COLO668 (cell line): ENCODE measurements around the gene RELT.
A peak's percentile ranks its signal among the peaks of the same experiment; 100 is the strongest.

Source experiments
- DNase-seq: peaks from one replicate; lab custom pipeline; 2025; ENCODE audit not compliant: unreplicated experiment; lab: John Stamatoyannopoulos, UW

Gene RELT

DNA sequence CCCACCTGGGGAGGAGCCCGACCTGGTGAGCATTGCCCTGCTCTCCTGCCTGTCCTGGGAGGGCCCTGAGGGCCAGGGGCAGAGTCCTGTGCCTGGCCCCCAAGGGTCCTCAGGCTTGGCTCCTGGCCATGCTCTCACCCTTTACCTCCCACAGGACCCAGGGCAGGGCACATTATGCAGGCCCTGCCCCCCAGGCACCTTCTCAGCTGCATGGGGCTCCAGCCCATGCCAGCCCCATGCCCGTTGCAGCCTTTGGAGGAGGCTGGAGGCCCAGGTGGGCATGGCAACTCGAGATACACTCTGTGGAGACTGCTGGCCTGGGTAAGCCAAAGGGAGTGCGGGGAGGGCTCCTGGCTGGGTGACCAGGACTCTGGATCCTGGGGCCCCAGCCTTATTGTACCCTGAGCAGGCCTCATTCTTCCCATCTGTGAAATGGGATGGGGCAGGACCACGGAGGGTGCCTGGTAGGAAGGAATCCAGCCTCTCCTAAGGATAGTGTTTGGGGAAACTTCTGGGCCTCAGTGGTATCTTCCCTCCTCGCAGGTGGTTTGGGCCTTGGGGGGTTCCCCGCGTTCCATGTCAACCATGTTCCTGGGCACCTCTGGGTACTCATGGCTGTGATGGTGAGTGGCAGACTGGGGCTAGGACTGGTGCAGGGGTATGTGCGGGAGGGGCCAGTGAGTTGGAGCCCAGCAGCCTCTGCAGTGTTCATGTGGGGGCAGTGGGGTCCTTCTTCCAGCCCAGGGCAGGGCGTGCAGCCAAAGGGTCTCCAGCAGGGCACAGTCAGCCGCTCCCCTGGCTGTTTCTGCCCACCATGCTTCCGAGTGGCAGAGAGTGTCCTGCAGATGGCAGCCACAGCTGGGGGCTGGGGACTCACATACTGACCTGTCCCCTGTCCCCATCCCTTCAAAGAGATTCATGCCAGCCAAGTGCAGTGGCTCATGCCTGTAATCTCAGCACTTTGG lies 14.7 kb downstream of the RELT start:
- DNase-seq, result no peak

- no peak for DNase-seq
These were observed 15.5 kb downstream of the RELT start for GRCh38 chr11:73391665-73392064.

GRCh38 chr11:73392108-73393010 lies 16.2 kb downstream of the RELT start:
- DNase-seq, result no peak

DNA sequence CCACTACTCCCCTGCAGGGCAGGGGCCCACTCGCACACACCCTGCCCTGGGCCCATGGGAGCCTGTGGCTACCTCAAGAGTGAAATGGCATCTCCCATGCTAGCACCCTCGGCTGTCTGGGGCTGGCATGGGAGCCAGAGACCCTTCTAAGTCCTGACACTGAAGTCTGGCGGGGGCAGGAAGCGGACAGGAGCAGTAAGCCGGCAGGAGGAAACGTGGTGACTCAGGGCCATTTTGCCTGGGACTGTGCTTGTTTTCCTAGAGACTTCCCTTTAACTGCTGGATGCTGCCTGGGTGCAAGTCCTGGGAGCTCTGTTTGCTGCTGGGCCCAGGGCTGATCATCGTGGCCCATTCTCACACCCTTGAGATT lies 16.8 kb downstream of the RELT start:
- no peak for DNase-seq

DNA sequence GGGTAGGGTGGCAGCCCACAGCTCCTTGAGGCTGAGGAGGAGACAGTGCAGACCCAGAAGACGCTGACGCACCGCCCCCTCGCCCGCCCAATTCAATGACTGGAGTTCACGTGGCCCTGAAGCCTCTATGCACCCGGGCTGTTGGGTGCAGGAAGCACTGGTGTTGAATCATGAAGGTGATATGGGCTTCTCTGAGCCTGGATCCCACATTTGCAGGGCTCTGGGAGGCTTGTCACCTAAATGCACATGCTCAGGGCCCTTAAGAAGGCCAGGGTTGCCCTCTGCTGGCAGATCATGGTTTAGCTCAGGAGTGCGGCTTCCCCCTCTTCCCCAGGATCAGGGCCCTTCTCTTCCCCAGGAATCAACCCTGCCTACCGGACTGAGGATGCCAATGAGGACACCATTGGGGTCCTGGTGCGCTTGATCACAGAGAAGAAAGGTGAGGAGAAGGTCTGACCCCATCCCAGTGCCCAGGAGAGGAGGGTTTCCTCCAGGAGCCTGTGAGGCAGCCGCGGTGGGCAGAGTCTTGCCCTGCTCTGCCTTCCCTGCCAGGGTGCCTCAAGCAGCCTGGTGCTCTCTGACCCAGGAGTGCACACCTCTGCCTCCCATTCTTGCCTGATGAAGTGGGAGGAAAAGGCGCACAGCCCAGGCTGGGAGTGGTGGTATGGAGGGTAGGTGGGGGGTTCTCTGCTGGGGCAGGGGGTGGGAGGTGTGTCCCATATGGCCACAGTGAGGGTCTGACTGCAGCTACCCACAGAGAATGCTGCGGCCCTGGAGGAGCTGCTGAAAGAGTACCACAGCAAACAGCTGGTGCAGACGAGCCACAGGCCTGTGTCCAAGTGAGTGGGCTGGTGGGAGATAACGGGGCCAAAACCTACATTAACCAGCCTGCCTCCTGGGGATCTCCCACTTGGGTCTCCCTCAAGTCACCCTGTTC lies 17.5 kb downstream of the RELT start:
- peak; percentile 56 for DNase-seq

DNA sequence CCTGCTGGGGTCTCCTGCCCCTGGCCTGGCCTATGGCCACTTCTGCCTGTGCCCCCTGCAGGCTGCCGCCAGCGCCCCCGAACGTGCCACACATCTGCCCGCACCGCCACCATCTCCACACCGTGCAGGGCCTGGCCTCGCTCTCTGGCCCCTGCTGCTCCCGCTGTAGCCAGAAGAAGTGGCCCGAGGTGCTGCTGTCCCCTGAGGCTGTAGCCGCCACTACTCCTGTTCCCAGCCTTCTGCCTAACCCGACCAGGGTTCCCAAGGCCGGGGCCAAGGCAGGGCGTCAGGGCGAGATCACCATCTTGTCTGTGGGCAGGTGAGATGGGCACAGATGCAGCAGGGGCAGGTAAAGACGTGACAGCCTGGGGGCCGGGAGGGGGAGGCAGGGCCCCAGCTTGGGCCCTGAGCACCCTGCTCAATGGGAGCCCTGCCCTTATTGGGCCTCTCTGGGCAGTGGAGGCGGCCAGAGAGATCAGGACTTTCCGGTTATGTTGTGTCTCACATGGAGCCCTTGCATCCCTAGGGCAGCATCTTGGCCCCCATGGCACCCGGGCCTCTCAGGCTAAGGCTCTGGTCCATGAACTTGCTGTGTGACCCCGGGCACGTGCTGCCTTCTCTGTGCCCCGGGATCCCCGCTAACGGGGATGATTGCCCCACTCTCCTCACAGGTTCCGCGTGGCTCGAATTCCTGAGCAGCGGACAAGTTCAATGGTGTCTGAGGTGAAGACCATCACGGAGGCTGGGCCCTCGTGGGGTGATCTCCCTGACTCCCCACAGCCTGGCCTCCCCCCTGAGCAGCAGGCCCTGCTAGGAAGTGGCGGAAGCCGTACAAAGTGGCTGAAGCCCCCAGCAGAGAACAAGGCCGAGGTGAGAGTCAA lies 18.5 kb downstream of the RELT start:
- no peak for DNase-seq

DNA sequence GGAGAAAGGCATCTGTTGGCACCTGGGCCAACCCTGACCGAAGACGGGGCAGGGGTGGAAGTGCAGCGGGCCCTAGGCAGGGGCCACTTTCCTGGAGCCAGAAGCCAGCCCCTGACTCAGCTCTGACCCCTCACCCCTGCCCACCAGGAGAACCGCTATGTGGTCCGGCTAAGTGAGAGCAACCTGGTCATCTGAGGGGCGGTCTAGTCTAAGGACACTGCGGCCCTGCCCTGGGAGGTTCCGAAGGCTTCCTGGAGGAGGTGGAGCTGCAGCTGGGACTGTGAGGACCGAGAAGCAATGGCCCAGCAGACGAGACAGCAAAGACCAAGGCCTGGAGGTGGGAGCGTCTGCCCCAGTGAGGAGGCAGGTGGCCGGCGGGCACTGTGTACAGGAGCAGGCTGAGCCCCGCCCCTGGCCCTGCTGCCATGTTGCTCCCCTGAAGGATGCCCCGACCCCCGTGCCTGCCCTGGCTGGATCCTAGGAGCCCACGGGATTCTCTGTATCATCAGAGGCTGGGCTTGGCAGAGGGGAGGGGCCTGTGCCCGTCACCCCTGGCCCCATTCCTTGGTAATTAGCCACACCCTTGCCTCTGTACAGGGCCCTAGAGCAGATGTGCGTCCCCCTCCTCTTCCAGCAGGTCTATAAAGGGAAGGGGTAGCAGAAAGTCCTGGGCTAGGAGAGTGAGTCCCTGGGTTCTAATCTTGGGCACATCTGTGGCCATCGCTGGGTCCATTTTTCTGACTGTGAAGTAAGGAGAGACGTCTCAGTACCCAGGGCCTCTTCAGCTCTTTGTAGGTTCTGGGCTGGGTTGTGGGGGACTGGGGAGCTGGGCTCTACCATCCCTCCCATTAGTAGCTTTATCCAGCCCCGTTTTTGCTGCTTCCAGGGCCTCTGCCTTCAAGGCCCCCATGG lies 19.4 kb downstream of the RELT start:
- no peak for DNase-seq

DNA sequence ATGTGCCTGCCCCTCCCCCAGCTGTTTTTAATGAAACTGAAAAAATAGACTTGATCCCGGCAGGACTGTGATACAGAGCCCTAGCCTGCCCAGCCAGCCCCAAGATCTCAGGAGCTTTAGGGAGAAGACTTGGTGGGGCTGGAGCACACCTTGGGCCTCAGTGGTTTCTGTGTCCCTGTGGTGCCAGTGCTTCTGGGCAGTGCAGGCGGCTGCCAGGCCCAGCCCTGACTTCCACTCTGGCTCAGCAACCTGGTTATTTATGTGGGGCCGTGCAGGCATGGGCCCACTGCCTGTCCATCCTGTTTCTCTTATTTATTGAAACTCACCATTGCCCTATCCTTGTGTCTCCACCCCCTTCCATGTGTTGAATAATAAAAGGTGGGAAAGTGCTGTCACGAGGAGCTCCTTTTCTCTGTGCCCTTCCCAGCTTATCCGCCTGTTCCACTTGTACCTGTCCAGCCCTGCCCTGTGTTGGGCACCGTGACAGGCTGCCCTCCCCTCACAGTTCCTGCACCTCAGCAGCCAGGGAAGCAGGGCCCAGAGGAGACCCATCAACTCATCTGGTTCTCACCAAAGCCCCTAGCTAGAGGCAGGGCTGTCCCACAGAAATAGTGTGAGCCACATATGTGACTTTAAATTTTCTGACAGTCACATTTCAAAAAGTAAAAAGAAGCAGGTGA lies 20.2 kb downstream of the RELT start:
- DNase-seq, result no peak

DNA sequence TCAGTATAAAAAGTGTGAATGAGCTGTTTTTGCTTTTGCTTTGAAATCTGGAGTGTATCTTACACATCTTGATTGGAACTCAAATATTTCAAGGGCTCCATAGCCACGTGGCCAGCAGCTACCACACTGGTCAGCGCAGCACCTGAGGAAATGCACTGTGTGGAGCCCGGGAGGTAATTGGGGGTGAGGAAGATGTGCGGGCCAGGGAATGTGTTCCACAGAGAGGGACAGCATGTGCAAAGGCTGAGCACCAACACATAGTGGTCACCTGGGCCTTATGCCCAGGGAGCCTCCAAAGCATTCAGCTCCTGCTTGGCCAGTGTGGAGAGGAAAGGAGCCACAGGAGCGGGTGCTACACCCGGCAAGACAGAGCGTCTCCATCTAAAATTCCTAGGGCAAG lies 20.8 kb downstream of the RELT start:
- no peak for DNase-seq

DNA sequence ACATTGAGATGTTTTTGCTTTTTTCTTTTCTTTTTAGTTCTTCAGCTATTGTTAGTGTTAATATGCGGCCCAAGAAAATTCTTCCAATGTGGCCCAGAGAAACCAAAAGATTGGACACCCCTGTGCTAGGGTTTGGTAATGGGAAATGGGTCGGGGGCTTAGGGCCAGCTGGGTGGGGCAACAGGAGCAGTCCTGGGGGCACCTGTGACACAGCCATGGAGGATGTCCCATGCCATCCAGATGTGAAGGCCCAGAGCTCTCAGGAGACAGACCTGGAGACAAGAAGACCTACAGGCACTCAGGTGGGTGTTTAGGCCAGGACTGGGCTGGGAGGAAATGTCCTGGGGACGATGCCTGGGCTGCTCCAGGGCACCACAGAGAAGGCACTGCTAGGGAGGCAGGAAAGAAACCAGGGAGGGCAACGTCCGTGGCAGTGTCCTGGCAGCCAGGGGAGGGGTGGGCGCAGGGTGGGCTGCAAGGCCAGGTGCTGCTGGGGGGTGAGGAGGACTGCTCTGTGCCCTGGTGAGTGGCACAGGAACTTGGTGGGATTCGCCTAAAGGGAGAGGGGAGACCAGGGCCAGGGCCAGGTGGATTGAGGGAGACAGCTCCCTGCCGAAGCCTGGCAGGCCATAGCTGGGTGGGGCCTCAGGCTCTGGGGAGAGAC lies 21.4 kb downstream of the RELT start:
- DNase-seq, result no peak

DNA sequence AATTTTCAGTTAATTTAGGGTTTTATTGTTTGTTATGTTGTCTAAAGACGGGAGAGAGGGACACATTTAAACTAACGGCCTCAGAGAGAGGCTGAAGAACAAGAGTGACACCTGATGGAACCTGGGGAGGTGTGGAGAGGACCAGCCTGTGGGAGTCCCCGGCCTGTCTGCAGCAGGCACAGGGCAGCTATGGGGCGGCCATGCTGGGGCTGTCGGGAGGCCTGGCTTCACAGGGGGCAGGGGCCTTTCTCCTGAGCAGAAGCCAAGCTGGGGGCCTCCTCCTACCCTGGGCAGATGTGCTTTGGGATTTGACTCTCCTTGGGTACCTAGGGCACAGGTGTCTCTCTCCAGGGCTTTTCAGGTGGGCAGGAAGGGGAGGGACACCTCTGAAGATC lies 21.9 kb downstream of the RELT start:
- no peak for DNase-seq

DNA sequence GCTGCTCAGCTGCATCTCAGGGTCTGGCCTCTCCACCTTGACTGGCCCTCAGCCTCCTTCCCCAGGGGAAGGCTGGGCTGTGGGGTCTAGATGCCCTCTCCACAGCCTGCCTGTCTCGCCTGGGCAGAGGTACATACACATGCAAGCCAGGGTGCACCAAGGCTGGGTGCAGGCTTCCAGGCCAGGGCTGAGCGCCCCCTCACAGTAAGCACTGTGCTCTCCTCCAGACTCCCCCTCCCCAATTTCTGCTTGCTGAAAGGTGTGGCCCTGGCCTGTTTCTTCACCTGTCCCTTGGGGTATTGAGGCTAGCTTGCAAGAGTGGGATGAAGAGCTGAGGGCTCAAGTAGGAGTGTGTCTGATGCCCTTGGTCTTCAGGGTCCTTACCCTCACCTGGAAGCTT lies 22.5 kb downstream of the RELT start:
- DNase-seq, result no peak

- no peak for DNase-seq
These were observed 23.0 kb downstream of the RELT start for GRCh38 chr11:73399159-73399590.

DNA sequence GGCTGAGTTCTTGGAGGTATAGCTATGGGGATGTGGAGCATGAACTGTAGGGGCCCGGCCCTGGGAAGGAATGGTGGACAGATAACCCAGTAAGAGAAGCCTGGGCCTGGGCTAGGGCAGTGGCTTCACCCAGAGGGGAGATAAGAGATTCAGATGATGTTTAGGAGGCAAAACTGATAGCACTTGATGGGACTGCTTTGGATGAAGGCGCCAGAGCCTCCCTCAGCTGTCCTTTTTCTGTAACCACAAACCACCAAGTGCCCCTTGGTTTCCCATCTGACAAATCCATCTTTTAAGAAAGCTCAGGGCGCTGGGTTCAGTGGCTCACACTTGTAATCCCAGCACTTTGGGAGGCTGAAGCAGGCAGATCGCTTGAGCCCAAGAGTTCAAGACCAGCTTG lies 23.4 kb downstream of the RELT start:
- no peak for DNase-seq

DNA sequence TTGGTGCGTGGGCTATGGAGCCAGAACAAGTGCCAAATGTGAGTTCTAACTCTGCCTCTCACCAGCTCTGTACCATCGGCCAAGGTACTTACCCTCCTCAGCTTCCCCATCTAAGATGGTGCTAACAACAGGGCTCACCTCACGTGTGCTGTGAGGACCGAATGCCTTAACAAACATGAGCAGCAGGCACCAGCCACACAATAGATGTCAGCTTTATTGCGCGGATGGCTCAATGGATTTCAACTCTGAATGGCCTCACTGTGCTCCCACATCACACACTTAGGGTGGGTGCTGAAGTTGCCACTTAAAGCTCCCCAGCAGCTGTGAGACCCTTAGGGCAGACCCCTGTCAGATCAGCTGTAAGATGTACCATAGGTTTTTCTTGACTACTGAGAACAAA lies 24.1 kb downstream of the RELT start:
- no peak for DNase-seq

DNA sequence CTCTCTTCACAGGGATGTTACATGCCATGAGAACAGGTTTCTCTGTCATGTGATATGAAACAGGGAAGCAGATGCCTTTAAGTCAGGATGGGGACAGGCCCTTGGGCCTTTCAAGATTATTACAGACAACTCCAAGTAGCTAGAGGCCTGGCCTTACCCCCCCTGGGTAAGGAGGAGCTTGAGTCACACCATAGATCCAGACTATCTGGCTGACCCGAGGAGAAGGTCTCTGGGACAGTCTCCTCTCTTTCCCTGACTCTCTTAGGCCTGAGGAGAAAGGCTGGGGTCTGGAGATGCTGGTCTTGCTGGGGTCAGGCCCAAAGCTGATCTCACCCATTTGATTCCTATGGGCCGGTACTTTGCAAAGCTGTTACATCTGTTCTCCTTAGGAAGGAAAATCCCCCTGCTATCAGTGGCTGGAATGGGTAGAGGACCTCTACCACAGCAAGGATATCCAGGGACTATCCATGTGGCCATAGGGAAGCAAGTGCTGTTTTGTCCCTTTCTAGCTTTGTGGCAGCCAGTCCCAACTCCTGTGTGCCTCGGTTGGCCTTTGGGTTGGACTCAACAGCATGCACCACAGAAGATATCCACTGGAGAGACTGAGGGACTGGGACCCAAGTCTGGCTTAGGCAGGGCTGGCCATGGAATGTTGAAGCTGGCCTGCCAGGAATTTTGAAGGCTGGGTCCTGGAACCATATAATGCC lies 25.2 kb downstream of the RELT start:
- no peak for DNase-seq
